Activated CD8-positive, alpha-beta memory T cell treated with anti-CD3 and anti-CD28 coated beads, Interleukin-2, amount 50 U/mL, for 48 hours (primary cell): ENCODE data around the gene RPL3.
"Not testable (repeated sequence)": the region's sequence is repeated elsewhere in the genome, so short reads cannot be mapped to it uniquely, and the experiment has no call there.

Source experiments
- DNase-seq: peaks from one replicate; pipeline ENCODE4 v3.0.0-alpha.2; 2020

The RPL3 gene

DNA sequence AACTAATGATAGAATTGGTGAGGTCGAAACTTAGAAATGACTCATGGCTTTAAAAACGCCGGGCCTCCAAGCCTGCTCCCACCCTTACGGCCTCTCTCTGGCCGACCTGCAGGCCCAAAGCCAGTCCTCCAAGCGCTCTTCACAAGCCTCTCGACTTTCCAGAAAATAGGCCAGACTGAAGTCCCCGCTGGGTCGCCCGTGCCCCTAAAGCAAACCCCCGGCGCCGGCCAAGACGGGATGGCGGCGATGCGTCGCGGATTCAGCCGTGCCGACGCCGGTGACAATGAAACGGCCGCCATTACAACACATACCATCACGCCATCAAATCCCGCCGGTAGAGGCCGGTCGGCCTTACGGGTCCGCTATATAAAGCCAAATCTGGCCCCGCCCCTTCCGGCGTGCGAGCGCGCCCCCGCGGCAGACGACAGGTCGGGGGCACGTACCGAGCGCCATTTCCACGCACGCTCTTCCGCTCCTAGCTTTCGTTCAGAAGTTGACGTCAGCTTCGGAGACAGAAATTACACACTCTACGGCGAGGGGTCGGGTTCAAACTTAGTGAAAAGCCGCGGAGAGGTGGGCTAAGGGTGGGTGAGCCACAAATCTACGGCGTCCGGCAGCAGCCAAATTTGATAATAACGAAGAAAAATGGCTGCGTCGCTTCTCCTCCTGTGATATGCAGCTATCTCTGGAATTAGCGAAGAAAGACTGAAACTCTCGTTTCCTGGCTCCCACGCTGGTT is at the start of gene RPL3:
Gene RPL3, minus strand, starts transcription at position 340 of the 739 bp plus-strand sequence. Its CDS starts 26 bp downstream, at position 314.
- peak; percentile 100 for DNase-seq

DNA sequence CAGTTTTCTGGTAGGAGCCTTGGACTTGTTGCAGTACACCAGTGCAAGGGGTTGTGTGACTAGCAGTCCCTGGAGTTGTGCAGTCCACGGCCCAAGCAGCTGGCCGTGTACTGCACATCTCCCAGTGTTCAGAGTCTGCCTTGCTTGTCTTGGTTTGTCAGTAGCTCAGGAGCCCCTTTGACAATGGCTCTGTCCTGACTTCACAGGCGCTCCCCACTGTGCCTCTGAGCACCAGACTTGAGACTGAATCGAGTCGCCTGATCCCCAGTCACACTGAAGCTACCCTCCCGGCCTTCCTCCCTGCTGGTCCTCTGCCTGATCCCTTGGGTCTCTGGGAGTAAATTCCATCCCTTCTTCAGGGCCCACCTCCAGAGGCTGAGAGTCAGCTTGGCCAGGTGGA is 49.8 kb upstream of the RPL3 start:
- no peak for DNase-seq

DNA sequence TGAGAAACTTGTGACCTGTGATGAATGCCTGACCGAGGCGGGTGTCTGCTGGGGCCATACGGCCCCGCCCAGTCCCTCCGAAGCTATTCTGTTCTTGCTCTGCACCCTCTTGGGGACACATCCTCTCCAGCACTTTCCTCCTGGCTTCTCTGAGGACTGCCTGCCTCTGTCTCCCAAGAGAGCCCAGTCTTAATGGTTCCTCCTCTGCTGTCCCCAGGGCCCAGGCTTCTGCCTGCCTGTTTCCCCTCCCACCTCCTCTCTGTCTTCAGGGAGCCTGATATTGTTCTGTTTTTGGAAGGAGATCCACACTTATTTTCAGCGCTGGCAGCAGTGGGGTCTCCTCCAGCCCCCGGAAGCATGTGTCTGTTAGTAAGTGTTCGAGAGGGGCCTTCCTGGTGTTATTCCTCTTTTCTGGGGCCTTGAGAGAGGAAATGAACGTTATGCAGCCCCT is 49.1 kb upstream of the RPL3 start:
- no peak for DNase-seq

DNA sequence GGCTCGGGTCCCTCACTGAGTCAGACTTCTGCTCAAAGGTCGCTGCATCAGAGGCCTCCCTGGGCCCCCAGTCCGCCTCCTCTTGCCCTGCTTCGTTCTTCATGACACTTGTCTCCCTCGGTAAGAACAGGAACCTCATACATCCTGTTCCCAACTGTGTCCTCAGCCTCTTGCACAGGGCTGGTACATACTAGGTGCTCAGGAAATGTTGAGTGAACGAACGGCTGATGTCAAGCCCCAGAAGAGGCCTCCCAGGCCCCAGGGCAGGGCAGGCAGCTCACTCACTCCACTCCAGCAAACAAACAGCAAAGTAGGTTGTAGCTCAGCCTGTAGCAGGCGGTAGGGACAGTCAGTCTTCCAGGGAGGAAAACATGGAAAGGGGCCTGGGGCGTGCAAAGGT is 47.6 kb upstream of the RPL3 start:
- DNase-seq = no peak

DNA sequence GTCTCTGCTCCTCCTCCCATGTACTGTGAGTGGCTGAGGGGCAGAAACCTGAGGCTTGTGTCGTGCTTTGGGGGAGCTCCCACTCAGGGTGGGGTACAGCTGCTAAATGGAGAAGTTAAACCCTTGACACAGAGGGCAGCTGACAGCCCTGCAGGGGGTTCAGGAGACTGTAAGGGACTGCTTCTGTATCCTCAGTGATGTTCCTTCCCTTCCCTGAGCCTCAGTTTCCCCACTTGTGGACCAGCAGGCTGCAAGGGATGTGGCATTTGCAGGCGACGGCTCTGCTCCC is 46.0 kb upstream of the RPL3 start:
- no peak for DNase-seq

DNA sequence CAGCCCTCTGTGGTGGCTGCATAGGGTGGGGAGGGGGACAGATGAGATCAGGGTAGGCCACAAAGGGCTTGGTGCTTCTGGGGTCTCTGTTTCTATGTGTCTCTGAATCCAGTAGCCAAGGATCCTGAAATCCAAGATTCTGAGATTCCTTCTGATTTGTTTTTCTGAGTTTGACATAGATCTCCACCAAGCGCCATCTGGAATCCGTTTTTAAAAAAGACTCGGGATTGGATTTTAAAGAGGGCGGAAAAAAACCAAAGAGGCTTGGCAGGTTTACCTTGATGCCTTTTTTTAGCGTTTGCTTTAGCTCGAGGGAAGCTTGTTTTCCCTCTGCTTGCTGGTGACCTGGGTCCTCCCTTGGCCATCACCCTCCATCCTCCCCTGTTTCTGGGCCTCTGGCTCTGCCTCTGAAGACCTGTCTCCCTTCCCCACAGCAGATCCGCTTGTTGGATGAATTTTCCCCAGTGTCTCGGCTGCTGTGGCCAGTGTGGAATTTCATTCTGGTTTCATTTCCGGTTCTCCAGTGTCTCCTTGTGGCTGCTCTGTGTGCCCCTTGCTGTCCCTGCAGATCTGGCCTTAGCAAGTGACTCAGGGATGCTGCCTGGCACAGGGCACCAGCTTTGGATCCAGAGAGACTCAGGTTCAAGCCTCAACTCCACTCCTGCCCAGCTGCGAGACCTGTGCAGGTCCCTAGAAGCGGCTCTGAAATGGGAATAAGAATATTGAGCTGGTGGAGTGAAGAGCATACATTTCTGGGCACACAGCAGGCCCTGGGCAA is 45.5 kb upstream of the RPL3 start:
- DNase-seq = no peak

DNA sequence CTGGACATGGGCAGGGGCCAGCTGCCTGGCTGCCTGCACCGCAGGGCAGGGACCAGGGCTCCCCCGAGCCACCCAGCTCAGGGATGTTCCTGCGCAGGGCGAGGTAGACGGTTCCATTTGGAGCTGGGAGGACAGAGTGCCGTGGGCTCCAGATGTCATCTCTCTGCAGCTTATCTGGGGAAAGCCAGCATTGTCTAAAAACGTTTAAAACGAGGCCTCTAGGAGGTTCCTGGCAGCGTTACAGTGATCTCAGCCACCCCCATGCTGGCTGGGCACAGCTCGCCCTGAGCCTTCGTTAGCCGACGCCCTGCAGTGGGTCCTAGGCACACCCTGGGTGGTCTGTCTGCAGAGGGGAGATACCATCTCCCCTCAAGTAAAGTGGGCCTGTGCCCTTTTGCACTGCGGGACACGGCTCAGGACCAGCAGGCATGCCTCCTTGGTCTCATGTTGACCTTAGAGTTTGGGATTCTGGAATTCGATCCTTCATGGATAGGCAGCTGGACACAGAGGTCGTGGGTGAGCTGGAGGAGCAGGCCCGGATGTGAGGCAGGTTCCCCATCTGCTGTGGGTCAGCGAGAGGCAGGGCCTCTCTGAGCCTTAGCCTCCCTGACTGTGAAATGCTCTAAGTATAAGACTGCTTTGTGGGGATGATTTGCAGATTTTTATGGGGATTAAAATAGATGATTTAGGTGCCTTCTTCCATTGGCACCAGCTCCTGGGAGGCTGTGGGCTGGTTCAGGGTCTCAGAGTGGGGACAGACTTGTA is 44.5 kb upstream of the RPL3 start:
- no peak for DNase-seq

DNA sequence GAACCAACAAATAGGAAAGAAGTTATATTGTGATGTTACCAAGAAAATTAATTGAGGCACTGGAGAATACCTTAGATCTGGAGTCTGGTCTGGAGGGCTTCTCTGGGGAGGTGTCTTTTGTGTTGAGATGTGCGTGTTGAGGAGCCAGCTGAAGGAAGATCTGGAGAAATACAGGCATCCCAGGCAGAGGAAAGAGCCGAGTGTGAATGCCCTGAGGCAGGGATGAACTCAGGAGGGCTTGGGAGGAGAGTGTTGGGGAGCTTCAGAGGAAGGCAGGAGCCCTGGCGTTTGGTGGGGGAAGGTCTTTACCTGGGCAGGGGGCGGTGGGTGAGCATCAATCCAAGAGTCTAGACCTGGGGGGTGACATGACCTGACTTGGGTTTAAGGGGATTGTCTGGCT is 43.5 kb upstream of the RPL3 start:
- no peak for DNase-seq

DNA sequence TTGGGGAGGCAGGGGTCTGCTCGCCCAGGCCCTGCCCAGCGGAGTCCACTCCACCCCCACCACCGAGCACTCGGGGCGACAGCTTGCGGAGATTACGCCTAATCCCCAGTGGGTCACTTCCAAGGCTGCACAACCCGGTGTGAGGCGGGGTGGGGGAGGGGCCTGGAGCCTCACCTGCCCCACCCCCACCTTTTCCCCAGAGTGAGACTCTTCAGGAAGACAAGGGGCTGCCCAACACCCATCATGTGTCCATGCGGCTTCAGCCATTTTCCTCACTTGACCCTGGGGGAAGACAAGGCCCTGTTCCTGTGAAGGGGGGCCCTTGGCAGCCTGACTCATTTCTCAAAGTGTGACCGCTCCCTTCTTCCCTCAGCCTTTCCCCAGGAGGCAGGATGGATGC is 42.8 kb upstream of the RPL3 start:
- DNase-seq = no peak

DNA sequence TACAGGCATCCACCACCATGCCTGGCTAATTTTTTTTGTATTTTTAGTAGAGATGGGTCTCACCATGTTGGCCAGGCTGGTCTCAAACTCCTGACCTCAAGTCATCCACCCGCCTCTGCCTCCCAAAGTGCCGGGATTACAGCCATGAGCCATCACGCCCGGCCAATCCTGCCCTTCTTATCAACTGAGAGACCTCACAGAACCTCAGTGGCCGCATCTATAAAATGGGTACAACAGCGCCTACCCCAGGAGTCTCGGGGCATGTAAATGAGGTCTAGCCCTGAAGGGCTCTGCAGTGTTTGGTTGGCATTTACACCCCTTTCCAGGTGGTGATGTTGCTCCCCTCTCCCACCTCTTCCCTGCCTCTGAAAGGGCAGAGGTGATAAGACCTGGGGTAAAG is 42.1 kb upstream of the RPL3 start:
- no peak for DNase-seq

DNA sequence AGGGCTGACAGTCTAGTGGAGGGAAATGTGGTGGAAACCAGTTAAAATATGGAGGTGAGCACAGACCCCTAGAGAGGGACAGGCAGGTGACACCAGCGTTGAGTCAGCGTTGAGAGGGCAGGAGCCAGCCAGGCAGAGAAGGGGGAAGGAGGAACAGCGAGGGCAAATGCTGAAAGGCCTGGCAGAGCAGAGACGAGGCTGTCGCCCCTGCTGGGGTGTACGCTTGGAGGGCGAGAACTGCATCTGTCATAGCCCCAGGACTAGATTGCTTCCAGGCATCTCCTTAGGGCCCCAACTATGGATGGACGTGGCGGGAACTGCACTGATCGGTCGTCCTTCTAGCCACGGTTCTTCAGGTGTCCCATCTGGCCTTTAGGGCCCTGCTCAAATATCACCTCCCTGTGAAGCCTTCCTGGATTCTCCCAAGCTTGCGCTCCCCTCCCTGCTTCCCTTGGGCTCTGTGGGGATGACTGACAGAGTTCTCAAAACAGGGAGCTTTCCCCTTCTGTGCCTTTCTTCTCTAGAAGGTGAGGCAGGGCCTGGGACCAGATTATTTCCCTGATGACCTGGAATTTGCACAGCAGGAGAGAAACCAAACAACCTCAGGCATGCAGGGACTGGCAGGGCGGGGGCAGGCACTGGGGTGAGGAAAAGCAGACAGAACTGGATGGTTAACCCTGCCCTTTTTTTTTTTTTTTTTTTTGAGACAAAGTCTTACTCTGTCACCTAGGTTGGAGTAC is 41.4 kb upstream of the RPL3 start:
- no peak for DNase-seq

DNA sequence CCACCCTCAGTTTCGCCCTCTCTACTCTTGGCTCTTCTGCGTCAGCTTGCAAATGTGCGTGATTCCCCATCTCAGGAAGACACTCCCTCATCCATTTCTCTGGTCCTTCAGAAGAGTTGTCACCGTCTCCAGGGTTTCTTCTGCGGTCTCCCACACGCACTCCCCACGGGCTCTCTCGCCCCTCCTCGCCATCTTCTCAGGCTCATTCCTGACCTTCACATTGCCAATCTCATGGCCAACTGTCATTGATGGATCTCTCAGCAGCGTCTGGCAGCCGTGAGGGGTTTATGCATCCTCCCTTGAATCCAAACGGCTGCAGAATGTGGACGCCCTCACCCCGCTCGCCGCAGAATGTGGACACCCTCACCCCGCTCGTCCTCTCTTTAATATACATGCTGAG is 40.8 kb upstream of the RPL3 start:
- no peak for DNase-seq

DNA sequence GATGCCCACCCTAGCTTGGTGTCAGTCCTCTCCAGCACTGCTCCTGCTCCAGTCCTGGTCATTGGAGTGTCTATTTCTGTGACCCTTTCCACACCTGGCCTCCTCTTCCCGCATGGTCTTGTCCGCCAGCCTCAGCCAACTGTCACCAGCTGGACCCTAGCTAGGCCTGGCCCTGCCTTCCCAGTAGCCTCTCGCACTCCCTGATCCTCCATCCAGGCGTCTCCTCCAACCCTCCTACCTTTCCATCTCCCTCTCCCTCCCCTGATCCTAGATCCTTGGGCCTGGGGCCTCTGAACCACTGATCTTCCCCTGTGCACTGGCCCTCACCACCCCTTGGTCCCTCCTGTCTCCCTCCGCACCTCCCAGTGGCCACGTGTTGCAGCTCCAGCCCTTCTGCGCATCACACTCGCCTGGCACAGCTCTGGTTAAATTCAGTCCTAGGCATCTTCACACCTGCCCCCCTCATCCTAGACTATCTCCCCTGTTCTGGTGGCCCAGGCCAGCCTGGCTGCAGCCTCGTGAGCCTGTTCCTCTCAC is 40.3 kb upstream of the RPL3 start:
- DNase-seq = no peak

DNA sequence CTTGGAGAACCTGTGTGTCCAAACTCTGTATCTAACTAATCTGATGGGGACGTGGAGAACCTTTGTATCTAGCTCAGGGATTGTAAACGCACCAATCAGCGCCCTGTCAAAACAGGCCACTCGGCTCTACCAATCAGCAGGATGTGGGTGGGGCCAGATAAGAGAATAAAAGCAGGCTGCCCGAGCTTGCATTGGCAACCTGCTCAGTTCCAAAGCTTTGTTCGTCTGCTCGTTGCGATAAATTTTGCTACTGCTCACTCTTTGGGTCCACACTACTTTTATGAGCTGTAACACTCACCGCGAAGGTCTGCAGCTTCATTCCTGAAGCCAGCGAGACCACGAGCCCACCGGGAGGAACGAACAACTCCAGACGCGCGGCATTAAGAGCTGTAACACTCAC is 38.8 kb upstream of the RPL3 start:
- not testable (repeated sequence) for DNase-seq

DNA sequence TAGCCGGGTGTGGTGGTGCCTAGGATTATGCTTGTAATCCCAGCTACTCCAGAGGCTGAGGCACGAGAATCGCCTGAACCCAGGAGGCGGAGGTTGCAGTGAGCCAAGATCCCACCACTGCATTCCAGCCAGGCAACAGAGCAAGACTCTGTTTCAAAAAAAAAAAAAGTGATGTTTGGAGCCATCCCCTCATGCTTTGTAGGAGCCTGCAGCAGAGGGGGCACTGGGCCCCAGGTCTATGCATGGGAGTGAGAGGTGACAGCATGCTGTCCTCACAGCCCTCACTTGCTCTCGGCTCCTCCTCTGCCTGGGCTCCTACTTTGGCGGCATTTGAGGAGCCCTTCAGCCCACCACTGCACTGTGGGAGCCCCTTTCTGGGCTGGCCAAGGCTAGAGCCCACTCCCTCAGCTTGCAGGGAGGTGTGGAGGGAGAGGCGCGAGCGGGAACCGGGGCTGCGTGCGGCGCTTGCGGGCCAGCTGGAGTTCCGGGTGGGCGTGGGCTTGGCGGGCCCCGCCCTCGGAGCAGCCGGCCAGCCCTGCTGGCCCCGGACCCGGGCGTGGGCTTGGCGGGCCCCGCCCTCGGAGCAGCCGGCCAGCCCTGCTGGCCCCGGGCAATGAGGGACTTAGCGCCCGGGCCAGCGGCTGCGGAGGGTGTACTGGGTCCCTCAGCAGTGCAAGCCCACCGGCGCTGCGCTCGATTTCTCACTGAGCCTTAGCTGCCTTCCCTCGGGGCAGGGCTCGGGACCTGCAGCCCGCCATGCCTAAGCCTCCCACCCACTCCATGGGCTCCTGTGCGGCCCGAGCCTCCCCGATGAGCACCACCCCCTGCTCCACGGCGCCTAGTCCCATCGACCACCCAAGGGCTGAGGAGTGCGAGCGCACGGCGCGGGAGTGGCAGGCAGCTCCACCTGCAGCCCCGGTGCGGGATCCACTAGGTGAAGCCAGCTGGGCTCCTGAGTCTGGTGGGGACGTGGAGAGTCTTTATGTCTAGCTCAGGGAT is 38.0 kb upstream of the RPL3 start:
- not testable (repeated sequence) for DNase-seq

DNA sequence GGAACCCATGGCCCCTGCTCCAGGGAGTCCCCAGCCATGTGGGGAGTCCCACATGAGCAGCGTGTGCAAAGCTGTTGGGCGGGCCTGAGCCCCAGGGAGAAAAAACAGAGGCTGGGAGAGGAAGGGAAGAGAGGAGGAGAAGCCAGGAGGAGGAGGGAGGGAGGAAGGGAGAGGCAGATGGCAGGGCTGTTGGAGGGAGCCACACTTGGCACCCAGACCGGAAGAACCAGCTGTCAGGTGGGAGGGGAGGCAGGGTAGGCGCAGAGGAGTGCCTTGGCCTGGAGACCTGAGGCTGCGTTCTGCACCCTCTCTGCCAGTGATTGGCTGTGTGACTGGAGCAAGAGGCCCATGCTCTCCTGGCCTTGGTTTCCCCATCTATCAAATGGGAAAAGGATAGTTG is 37.0 kb upstream of the RPL3 start:
- no peak for DNase-seq

DNA sequence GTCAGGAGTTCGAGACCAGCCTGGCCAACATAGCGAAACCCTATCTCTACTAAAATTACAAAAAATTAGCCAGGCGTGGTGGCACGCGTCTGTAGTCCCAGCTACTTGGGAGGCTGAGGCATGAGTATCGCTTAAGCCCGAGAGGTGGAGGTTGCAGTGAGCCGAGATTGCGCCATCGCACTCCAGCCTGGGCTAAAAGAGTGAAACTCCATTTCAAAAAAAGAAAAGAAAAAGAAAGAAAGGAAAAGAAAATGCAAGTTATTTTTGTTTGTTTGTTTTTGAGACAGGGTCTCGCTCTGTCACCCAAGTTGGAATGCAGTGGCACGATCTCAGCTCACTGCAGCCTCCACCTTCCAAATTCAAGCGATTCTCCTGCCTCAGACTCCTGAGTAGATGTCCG is 36.4 kb upstream of the RPL3 start:
- DNase-seq = not testable (repeated sequence)

DNA sequence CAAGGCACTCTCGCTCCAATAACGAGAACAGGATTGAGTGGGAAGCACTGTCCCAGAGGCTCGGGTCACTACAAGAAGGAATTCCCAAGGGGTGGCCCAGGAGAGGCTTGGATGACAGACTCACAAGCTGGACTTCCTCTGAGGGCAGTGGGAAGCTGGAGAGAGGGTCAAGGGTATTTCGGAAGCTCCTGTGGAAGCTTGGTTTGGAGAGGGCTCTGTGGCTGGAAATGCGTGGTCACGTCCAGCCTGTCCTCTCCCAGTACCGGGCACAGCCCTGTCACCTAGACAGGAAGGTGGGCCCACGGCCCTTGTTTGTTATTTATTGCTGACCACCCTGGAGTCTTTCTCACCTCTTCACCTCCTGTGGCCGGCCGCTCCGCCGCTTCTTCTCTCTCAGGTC is 35.7 kb upstream of the RPL3 start:
- no peak for DNase-seq

DNA sequence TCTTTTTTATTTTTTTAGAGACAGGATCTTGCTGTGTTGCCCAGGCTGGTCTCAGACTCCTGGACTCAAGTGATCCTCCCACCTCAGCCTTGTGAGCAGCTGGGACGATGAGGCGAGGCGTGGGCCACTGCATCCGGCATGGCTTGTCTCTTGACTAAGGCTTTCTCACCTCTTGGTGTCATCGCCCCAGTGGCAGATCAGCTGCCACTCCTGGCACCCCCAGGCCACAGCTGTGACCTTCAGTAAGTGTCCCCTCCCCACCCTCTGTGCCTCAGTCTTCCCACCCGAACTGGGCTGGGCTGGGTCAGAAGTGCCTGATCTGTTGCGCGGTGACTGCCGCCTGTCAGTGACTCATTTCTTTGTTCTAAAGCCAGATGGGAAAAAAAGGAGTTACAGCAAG is 33.9 kb upstream of the RPL3 start:
- DNase-seq = no peak

DNA sequence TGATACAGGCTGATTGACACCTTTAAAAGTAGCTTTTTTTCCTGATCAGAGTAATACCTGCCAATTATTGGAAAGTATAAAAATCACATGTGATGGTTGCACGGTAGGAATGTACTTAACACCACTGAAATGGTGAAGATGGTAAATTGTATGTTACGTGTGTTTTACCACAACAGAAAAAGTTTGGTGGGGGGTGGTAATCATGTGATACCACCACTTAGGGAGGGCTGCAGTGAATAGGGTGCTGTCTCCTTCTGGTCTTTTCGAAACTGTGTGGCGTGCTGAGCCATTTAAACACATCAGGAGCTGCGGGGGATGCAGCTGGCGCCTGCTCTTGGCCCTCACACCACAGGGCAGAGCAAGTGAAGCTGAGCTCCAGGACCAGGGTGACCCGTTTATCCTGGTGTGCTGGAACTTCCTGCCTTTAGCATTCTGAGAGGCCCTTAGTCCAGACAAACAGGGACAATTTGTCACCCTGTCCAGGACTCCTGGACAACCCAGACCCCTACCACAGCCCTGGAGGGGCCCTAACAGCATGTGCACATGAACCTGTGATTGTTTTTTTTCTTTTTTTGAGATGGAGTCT is 33.0 kb upstream of the RPL3 start:
- DNase-seq = no peak

DNA sequence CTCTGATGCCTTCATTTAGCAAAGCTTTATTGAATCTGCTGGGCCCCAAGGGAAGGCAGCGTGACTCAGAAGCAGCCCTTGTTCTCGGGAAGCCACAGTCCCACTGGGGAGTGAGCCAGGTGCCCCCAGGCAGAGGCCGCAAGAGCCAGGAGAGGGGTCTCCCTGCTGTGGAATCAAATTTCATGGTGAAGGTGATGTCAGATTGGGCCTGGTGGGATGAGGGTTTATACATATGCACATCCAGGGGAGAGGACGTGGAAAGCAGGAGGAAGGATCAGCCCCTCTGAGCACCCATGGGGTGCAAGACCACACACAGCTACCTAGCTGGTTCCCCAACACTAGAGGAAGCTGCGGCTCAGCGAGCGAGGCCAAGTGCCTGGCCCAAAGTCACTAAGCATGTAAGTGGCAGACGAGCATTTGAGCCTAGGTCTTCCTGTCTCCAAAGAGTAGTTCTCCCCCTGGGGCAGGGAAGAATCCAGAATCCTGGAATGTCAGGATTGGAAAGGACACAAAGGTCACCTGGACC is 32.3 kb upstream of the RPL3 start:
- DNase-seq = no peak
